CD14-positive monocyte (primary cell): ENCODE measurements around the gene EFL1. TPM values are rescaled to one million over a fixed set of nuclear protein-coding genes. Genes with fewer than 3 reads are reported as not detected.
A peak's percentile ranks its signal among the peaks of the same experiment; 100 is the strongest.
"Not testable (repeated sequence)": the region's sequence is repeated elsewhere in the genome, so short reads cannot be mapped to it uniquely, and the experiment has no call there.

Experiments used
- DNase-seq, 3 donors: peaks; one replicate each; pipeline ENCODE4 v3.0.0-alpha.2; 2011 to 2022
- H2AFZ ChIP-seq: 2 replicates; pipeline ENCODE4 v1.6.0; 2012; ENCODE audit warnings: mild to moderate bottlenecking, low read depth, low read length, inconsistent platforms; ENCODE audit not compliant: insufficient read depth, poor library complexity, severe bottlenecking
- H3K27ac ChIP-seq, 2 donors: 1 replicate in 1 of 2; 2 replicates in 1 of 2; pipeline ENCODE4 v1.5.1; 2012 to 2013; ENCODE audit warnings: low read length in 2 of 2, control low read depth in 1 of 2, inconsistent platforms in 1 of 2, low read depth in 1 of 2, mild to moderate bottlenecking in 1 of 2
- H3K27me3 ChIP-seq, 2 donors: one replicate each; pipeline versions ENCODE4 v1.6.0 to v1.6.1; 2011 to 2013; ENCODE audit warnings: low read length in 2 of 2; ENCODE audit not compliant: control insufficient read depth in 2 of 2, insufficient read depth in 2 of 2
- H3K36me3 ChIP-seq, 2 donors: replicated peaks in 1 of 2; 1 replicate in 1 of 2; 2 replicates in 1 of 2; pipeline versions ENCODE4 v1.5.1 to v1.6.1; 2012 to 2013; ENCODE audit warnings: low read length in 2 of 2, control low read depth in 1 of 2, inconsistent platforms in 1 of 2, mild to moderate bottlenecking in 1 of 2; ENCODE audit not compliant: insufficient read depth in 2 of 2, control insufficient read depth in 1 of 2
- H3K4me1 ChIP-seq, 2 donors: 1 replicate in 1 of 2; 2 replicates in 1 of 2; pipeline versions ENCODE4 v1.5.1 to v1.6.1; 2012 to 2013; ENCODE audit warnings: low read length in 2 of 2, control low read depth in 1 of 2, inconsistent platforms in 1 of 2, mild to moderate bottlenecking in 1 of 2, moderate library complexity in 1 of 2; ENCODE audit not compliant: insufficient read depth in 2 of 2, control insufficient read depth in 1 of 2
- H3K4me2 ChIP-seq: replicated peaks from 2 replicates; pipeline ENCODE3; 2012; ENCODE audit warnings: low read length, moderate library complexity, mild to moderate bottlenecking; ENCODE audit not compliant: poor library complexity, severe bottlenecking; ENCODE audit errors: extremely low read depth
- H3K4me3 ChIP-seq, 3 experiments: fragments of 200-600 bp in 1 of 3; sonication (generic) in 1 of 3; replicated peaks in 1 of 3; 1 replicate in 2 of 3; 2 replicates in 1 of 3; pipeline ENCODE4 v1.5.1; 2011 to 2013; ENCODE audit warnings: low read length in 3 of 3, mild to moderate bottlenecking in 3 of 3, control low read depth in 2 of 3, low read depth in 2 of 3, inconsistent platforms in 1 of 3, moderate library complexity in 1 of 3
- H3K79me2 ChIP-seq: 2 replicates; pipeline ENCODE4 v1.6.0; 2012; ENCODE audit warnings: mild to moderate bottlenecking, control low read depth, inconsistent platforms, low read length, moderate library complexity; ENCODE audit not compliant: insufficient read depth
- H3K9ac ChIP-seq: 2 replicates; pipeline ENCODE4 v1.6.0; 2017; ENCODE audit warnings: low read length, mild to moderate bottlenecking; ENCODE audit not compliant: insufficient read depth, poor library complexity, severe bottlenecking
- H3K9me3 ChIP-seq, 2 donors: replicated peaks in 1 of 2; 1 replicate in 1 of 2; 2 replicates in 1 of 2; pipeline versions ENCODE4 v1.5.1 to v1.6.1; 2012 to 2013; ENCODE audit warnings: low read length in 2 of 2, control low read depth in 1 of 2; ENCODE audit not compliant: control insufficient read depth in 1 of 2, insufficient read depth in 1 of 2
- H4K20me1 ChIP-seq: 2 replicates; pipeline ENCODE4 v1.6.0; 2012; ENCODE audit warnings: mild to moderate bottlenecking, low read length, control low read depth, moderate library complexity; ENCODE audit not compliant: insufficient read depth
- H3K27ac Mint-ChIP-seq, 7 donors: one replicate each; pipeline ENCODE4 v1.8.0; 2020; ENCODE audit warnings: mild to moderate bottlenecking in 7 of 7, mixed read lengths in 7 of 7, moderate library complexity in 6 of 7, inconsistent platforms in 2 of 7
- H3K27me3 Mint-ChIP-seq, 3 donors: one replicate each; pipeline ENCODE4 v1.8.0; 2021 to 2022; ENCODE audit warnings: low read depth in 3 of 3, mild to moderate bottlenecking in 3 of 3, mixed read lengths in 3 of 3, moderate library complexity in 3 of 3, inconsistent platforms in 1 of 3
- H3K36me3 Mint-ChIP-seq, 2 donors: one replicate each; pipeline ENCODE4 v1.8.0; 2020; ENCODE audit warnings: mixed read lengths in 2 of 2, inconsistent platforms in 1 of 2, mild to moderate bottlenecking in 1 of 2
- H3K4me1 Mint-ChIP-seq: one replicate; pipeline ENCODE4 v1.8.0; 2020; ENCODE audit warnings: mild to moderate bottlenecking, mixed read lengths
- H3K4me3 Mint-ChIP-seq, 2 donors: one replicate each; pipeline ENCODE4 v1.8.0; 2020; ENCODE audit warnings: mild to moderate bottlenecking in 2 of 2, mixed read lengths in 2 of 2, moderate library complexity in 1 of 2
- H3K9me3 Mint-ChIP-seq, 7 donors: one replicate each; pipeline ENCODE4 v1.8.0; 2020 to 2022; ENCODE audit warnings: mixed read lengths in 7 of 7, mild to moderate bottlenecking in 6 of 7, moderate library complexity in 6 of 7, inconsistent platforms in 2 of 7
- WGBS: methylation state at CpG from one replicate; pipeline ENCODE4 v1.1.5; 2013; ENCODE audit warnings: missing lambda C conversion rate; ENCODE audit not compliant: insufficient coverage; 5-methylcytosine and 5-hydroxymethylcytosine counted together
- intact Hi-C, 2 donors: fragments of 100-400 bp; cut with micrococcal nuclease; formaldehyde crosslinking; loops; one replicate each; pipeline versions ENCODE4 v1.15.0 to v1.15.1; 2023
- polyA plus RNA-seq, 3 donors: library from polyadenylated mRNA; depleted of rRNA in 1 of 3; unstranded in 2 of 3; stranded (reverse) in 1 of 3; fragments of 300-500 nt in 2 of 3; fragments of >200 nt in 1 of 3; fragmentation: Illumina TruSeq in 2 of 3; gene quantifications; 1 replicate in 2 of 3; 2 replicates in 1 of 3; pipeline ENCODE4 v1.2.3, GENCODE V29; 2012 to 2021

EFL1 gene
- polyA plus RNA-seq, 3 donors: 5.2 to 10.0 (median 7.1) TPM

DNA sequence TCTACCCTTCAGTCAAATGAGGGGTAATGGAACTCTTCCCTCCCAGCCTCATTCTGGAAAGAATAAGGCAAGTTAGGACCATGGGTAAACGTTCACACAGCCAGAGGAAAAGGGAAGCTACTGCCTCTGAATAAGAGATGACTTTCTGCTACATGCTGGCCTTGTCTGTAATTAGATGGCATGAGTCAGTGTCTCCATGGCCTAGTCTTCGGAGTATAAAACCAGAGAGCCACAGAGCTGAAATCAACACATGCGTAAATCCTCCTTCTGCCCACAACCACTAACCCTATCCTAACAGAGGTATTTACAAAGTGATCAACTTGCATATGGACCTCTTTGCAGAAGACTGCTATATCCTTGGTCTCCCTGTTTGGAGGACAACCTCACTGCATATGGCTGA lies 14.3 kb downstream of the EFL1 start:
- 100% methylated on average over 2 of the region's 3 CpGs for WGBS
- H3K4me1 Mint-ChIP-seq, H3K4me3 ChIP-seq, H2AFZ ChIP-seq, H3K4me1 ChIP-seq, DNase-seq, H4K20me1 ChIP-seq, H3K27ac ChIP-seq, H3K9ac ChIP-seq, H3K27me3 ChIP-seq, H3K79me2 ChIP-seq, H3K27ac Mint-ChIP-seq, H3K4me3 Mint-ChIP-seq, intact Hi-C loops, H3K9me3 ChIP-seq, H3K4me2 ChIP-seq, H3K9me3 Mint-ChIP-seq, H3K27me3 Mint-ChIP-seq: not testable (repeated sequence)
- peaks cover 8 to 54% of the 10 kb centered on the region in 2 donors for H3K36me3 ChIP-seq
- peaks cover 44 to 47% of the 10 kb centered on the region in 2 donors for H3K36me3 Mint-ChIP-seq

GRCh38 chr15:82245956-82246355 lies 16.6 kb downstream of the EFL1 start:
- 96% methylated on average over 4 of the region's 5 CpGs for WGBS
- H3K4me3 ChIP-seq, H3K4me1 Mint-ChIP-seq, H3K27ac ChIP-seq, H3K4me2 ChIP-seq, H3K4me1 ChIP-seq, H3K4me3 Mint-ChIP-seq, DNase-seq, H4K20me1 ChIP-seq, H3K9ac ChIP-seq, H3K9me3 Mint-ChIP-seq, H2AFZ ChIP-seq, H3K79me2 ChIP-seq, intact Hi-C loops, H3K27me3 Mint-ChIP-seq, H3K9me3 ChIP-seq, H3K27me3 ChIP-seq: not testable (repeated sequence)
- peak overlapping the region in 1 of 7 donors; percentile 28 for H3K27ac Mint-ChIP-seq
- peaks cover 35 to 39% of the 10 kb centered on the region in 2 donors for H3K36me3 Mint-ChIP-seq
- peaks cover 5 to 46% of the 10 kb centered on the region in 2 donors for H3K36me3 ChIP-seq

DNA sequence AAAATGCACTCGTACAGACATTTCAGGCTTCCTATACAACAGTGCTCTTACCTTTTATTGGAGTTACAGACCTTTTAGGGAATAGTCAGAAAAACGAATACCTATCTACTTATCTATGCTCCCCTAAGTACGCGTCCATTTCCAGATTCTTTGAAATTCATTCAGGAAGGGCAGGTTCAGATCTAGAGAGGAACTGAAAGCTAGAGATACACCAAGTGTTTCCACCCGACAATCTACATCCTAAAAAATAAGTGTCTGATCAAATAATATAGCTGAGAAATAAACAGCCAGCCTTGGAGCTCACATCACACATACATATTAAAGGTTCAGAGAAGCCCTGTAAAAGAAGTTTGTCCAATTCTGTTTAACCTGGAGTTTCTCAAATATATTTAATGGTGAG lies 18.9 kb downstream of the EFL1 start:
- H3K36me3 Mint-ChIP-seq: peaks cover 50 to 52% of the 10 kb centered on the region in 2 donors
- H3K4me3 Mint-ChIP-seq: not testable (repeated sequence)
- no CpG with 5 or more reads among the region's 5 CpGs for WGBS

DNA sequence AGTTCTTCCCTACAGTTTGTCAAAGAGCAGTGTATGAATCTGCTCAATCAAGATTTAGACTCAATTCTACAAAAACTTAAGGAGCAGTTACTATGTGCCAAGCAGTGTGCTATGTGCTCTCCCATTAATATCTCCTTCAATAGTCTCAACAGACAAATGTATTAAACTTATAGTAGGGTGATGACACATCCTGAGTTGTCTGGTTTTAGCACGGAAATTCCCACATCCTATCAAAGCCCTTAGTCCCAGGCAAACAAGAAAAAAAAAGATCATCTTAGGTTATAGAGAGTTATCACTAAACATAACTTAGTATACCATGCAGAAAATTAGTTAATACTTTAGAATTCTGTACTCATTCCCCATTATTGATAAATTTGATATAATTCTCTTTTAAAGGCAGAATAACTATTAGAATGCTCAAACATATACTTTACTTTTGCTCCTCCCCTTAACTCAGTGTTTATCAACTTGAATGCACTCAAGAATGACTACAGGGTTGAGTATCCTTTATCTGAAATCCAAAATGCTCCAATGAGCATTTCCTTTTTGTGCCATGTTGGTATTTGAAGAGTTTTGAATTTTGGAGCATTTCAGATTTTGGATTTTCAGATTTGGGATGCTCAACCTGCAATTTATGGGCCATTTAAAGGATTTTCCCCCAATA lies 20.6 kb downstream of the EFL1 start:
- peak in 1 of 3 donors; percentile 9 for DNase-seq
- H3K9ac ChIP-seq, H3K4me3 ChIP-seq, H2AFZ ChIP-seq, H3K9me3 ChIP-seq, H3K4me3 Mint-ChIP-seq, H3K27ac ChIP-seq, H3K79me2 ChIP-seq, H3K27me3 Mint-ChIP-seq, H3K4me2 ChIP-seq, H3K4me1 ChIP-seq, H4K20me1 ChIP-seq, H3K27me3 ChIP-seq, H3K4me1 Mint-ChIP-seq, H3K27ac Mint-ChIP-seq, H3K9me3 Mint-ChIP-seq, intact Hi-C loops: not testable (repeated sequence)
- peaks cover 56% of the 10 kb centered on the region in 2 donors for H3K36me3 Mint-ChIP-seq
- no CpG with 5 or more reads among the region's 1 CpG for WGBS
- H3K36me3 ChIP-seq: peaks cover 22 to 70% of the 10 kb centered on the region in 2 donors

More for the DNA sequence above, 18.9 kb downstream of the EFL1 start:
- H3K9me3 Mint-ChIP-seq, H3K4me3 ChIP-seq, H3K4me2 ChIP-seq, H4K20me1 ChIP-seq, H3K4me1 ChIP-seq, H3K79me2 ChIP-seq, intact Hi-C loops, H2AFZ ChIP-seq, H3K27ac ChIP-seq, H3K27me3 Mint-ChIP-seq, H3K9me3 ChIP-seq, H3K4me1 Mint-ChIP-seq, H3K27me3 ChIP-seq, DNase-seq, H3K9ac ChIP-seq: not testable (repeated sequence)
- peaks cover 20 to 64% of the 10 kb centered on the region in 2 donors for H3K36me3 ChIP-seq
- peak overlapping the region in 1 of 7 donors; percentile 5 for H3K27ac Mint-ChIP-seq
